GM18508 (cell line): ENCODE data around the gene EWSR1.
"Not testable (repeated sequence)": the region's sequence is repeated elsewhere in the genome, so short reads cannot be mapped to it uniquely, and the experiment has no call there.

Experiments
- ATAC-seq: cut with Tn5 transposase; IDR thresholded peaks from one replicate; pipeline ENCODE4 v1.9.1; 2021; ENCODE audit warnings: moderate number of reproducible peaks; ENCODE audit not compliant: insufficient read depth, unreplicated experiment

The EWSR1 gene

GRCh38 chr22:29334696-29335344 is 66.8 kb downstream of the EWSR1 start:
- ATAC-seq = no peak

- ATAC-seq = no peak
These were observed 67.6 kb downstream of the EWSR1 start for GRCh38 chr22:29335656-29336055.

GRCh38 chr22:29336751-29337490 is 68.9 kb downstream of the EWSR1 start:
- no peak for ATAC-seq

- no peak for ATAC-seq
These were observed 69.7 kb downstream of the EWSR1 start for GRCh38 chr22:29337631-29338284.

GRCh38 chr22:29338398-29338797 is 70.3 kb downstream of the EWSR1 start:
- ATAC-seq = no peak

GRCh38 chr22:29339381-29340235 is 71.5 kb downstream of the EWSR1 start:
- no peak for ATAC-seq

- no peak for ATAC-seq
These were observed 72.5 kb downstream of the EWSR1 start for GRCh38 chr22:29340566-29340965.

- no peak for ATAC-seq
These were observed 73.2 kb downstream of the EWSR1 start for GRCh38 chr22:29341056-29341848.

GRCh38 chr22:29341849-29342127 is 73.7 kb downstream of the EWSR1 start:
- ATAC-seq = no peak

- ATAC-seq = no peak
These were observed 74.1 kb downstream of the EWSR1 start for GRCh38 chr22:29342177-29342576.

- ATAC-seq = no peak
These were observed 74.7 kb downstream of the EWSR1 start for GRCh38 chr22:29342577-29343312.

- no peak for ATAC-seq
These were observed 75.3 kb downstream of the EWSR1 start for GRCh38 chr22:29343313-29343805.

GRCh38 chr22:29344137-29344536 is 76.1 kb downstream of the EWSR1 start:
- no peak for ATAC-seq

- ATAC-seq = not testable (repeated sequence)
These were observed 76.8 kb downstream of the EWSR1 start for GRCh38 chr22:29344889-29345288.

- no peak for ATAC-seq
These were observed 77.9 kb downstream of the EWSR1 start for GRCh38 chr22:29345932-29346331.

- no peak for ATAC-seq
These were observed 78.6 kb downstream of the EWSR1 start for GRCh38 chr22:29346659-29347058.

GRCh38 chr22:29348041-29348440 is 80.0 kb downstream of the EWSR1 start:
- no peak for ATAC-seq

- no peak for ATAC-seq
These were observed 80.9 kb downstream of the EWSR1 start for GRCh38 chr22:29348956-29349355.
